H1 (cell line): ENCODE data around the gene PRRG1. TPM values are rescaled to one million over a fixed set of nuclear protein-coding genes. Genes with fewer than 3 reads are reported as not detected.
"Not testable (repeated sequence)": the region's sequence is repeated elsewhere in the genome, so short reads cannot be mapped to it uniquely, and the experiment has no call there.

Source experiments
- CTCF ChIA-PET: fragments of 300-600 bp; sonication (Branson Sonifier 250); formaldehyde crosslinking; loops from one replicate; lab custom pipeline; 2021; ENCODE audit not compliant: partially characterized antibody; lab: Charles Lee
- POLR2A ChIA-PET: fragments of 300-600 bp; sonication (Branson Sonifier 250); formaldehyde crosslinking; loops from one replicate; lab custom pipeline; 2021; ENCODE audit warnings: inconsistent platforms; ENCODE audit not compliant: partially characterized antibody; lab: Charles Lee
- DNase-seq, 2 experiments: peaks; one replicate each; pipeline versions ENCODE4 v3.0.0 to v3.0.0-alpha.2; 2010 to 2022; ENCODE audit warnings: low spot score in 2 of 2, low read depth in 1 of 2, mixed read lengths in 1 of 2
- FAIRE-seq: peaks from 2 replicates; lab custom pipeline; 2011; peaks lifted over from hg19 to GRCh38; lab: Jason Lieb, UNC
- H2AFZ ChIP-seq: 2 replicates; pipeline ENCODE4 v1.8.1; 2012; ENCODE audit warnings: low read length, inconsistent platforms
- H2AK5ac ChIP-seq: 2 replicates; pipeline ENCODE4 v1.6.1; 2013; ENCODE audit warnings: low read depth, low read length
- H2BK120ac ChIP-seq: replicated peaks from 2 replicates; pipeline ENCODE3; 2013; ENCODE audit warnings: low read depth, low read length, inconsistent platforms
- H2BK12ac ChIP-seq: 2 replicates; pipeline ENCODE4 v1.6.1; 2013; ENCODE audit warnings: low read depth, low read length
- H2BK15ac ChIP-seq: 2 replicates; pipeline ENCODE4 v1.6.1; 2013; ENCODE audit warnings: low read length
- H2BK20ac ChIP-seq: 2 replicates; pipeline ENCODE4 v1.6.1; 2013; ENCODE audit warnings: low read length
- H2BK5ac ChIP-seq: 2 replicates; pipeline ENCODE4 v1.6.1; 2013; ENCODE audit warnings: low read depth, low read length
- H3K14ac ChIP-seq: 2 replicates; pipeline ENCODE4 v1.6.1; 2013; ENCODE audit warnings: inconsistent platforms; ENCODE audit not compliant: insufficient read length
- H3K18ac ChIP-seq: 2 replicates; pipeline ENCODE4 v1.6.1; 2013; ENCODE audit warnings: low read length; ENCODE audit errors: extremely low read depth
- H3K23ac ChIP-seq: 2 replicates; pipeline ENCODE4 v1.6.1; 2013; ENCODE audit warnings: inconsistent platforms; ENCODE audit not compliant: insufficient read length
- H3K23me2 ChIP-seq: 2 replicates; pipeline ENCODE4 v1.6.1; 2013; ENCODE audit warnings: low read depth, low read length
- H3K27ac ChIP-seq: 2 replicates; pipeline ENCODE4 v1.6.1; 2011; ENCODE audit warnings: low read depth, low read length, inconsistent platforms
- H3K27me3 ChIP-seq, 4 experiments: replicated peaks in 1 of 4; 1 replicate in 1 of 4; 2 replicates in 3 of 4; pipeline versions ENCODE4 v1.6.1 to v1.8.1; 2011 to 2013; ENCODE audit warnings: low read length in 3 of 4, mild to moderate bottlenecking in 3 of 4, inconsistent platforms in 2 of 4, mixed read lengths in 2 of 4, moderate library complexity in 1 of 4; ENCODE audit not compliant: control insufficient read depth in 3 of 4, insufficient read depth in 3 of 4; ENCODE audit errors: extremely low read depth in 1 of 4
- H3K36me3 ChIP-seq, 4 experiments: 2 replicates each; pipeline versions ENCODE4 v1.6.1 to v1.8.1; 2011 to 2013; ENCODE audit warnings: mild to moderate bottlenecking in 4 of 4, low read length in 3 of 4, moderate library complexity in 2 of 4, control low read depth in 1 of 4, inconsistent platforms in 1 of 4; ENCODE audit not compliant: insufficient read depth in 4 of 4, control insufficient read depth in 2 of 4
- H3K4ac ChIP-seq: replicated peaks from 2 replicates; pipeline ENCODE3; 2013; ENCODE audit warnings: low read length, low read depth, mixed read lengths, inconsistent platforms; ENCODE audit not compliant: insufficient read length
- H3K4me1 ChIP-seq, 4 experiments: replicated peaks in 1 of 4; 1 replicate in 1 of 4; 2 replicates in 3 of 4; pipeline versions ENCODE4 v1.6.1 to v1.8.1; 2011 to 2013; ENCODE audit warnings: low read length in 3 of 4, inconsistent platforms in 2 of 4, mixed read lengths in 1 of 4; ENCODE audit not compliant: insufficient read depth in 4 of 4, control insufficient read depth in 3 of 4
- H3K4me2 ChIP-seq, 2 experiments: 2 replicates each; pipeline versions ENCODE4 v1.6.1 to v1.8.1; 2011 to 2013; ENCODE audit warnings: low read depth in 2 of 2, low read length in 2 of 2, control low read depth in 1 of 2, inconsistent platforms in 1 of 2, mild to moderate bottlenecking in 1 of 2; ENCODE audit not compliant: insufficient read depth in 1 of 2
- H3K4me3 ChIP-seq, 4 experiments: fragments of 200-600, 300-600 bp in 1 of 4; sonication (generic), shearing (Covaris generic), sonication (Bioruptor Twin) in 1 of 4; 2 replicates each; pipeline versions ENCODE4 v1.5.1 to v1.8.1; 2011 to 2016; ENCODE audit warnings: low read length in 4 of 4, low read depth in 3 of 4, control low read depth in 2 of 4, inconsistent platforms in 2 of 4, mild to moderate bottlenecking in 2 of 4, mixed read lengths in 1 of 4, moderate library complexity in 1 of 4; ENCODE audit not compliant: insufficient read depth in 2 of 4; ENCODE audit errors: extremely low read depth in 1 of 4
- H3K56ac ChIP-seq: replicated peaks from 2 replicates; pipeline ENCODE3; 2013; ENCODE audit warnings: low read depth, mild to moderate bottlenecking, mixed read lengths, low read length, inconsistent platforms; ENCODE audit not compliant: insufficient read length
- H3K79me1 ChIP-seq: 2 replicates; pipeline ENCODE4 v1.6.1; 2013; ENCODE audit warnings: low read depth, low read length, control low read depth
- H3K79me2 ChIP-seq, 2 experiments: 2 replicates each; pipeline versions ENCODE4 v1.6.1 to v1.8.1; 2012 to 2013; ENCODE audit warnings: low read length in 2 of 2, mild to moderate bottlenecking in 2 of 2, inconsistent platforms in 1 of 2; ENCODE audit not compliant: insufficient read depth in 2 of 2, control insufficient read depth in 1 of 2
- H3K9ac ChIP-seq, 4 experiments: replicated peaks in 1 of 4; 1 replicate in 1 of 4; 2 replicates in 3 of 4; pipeline versions ENCODE4 v1.6.1 to v1.8.1; 2011 to 2013; ENCODE audit warnings: low read depth in 3 of 4, low read length in 3 of 4, control low read depth in 2 of 4, mild to moderate bottlenecking in 2 of 4, moderate library complexity in 2 of 4, inconsistent platforms in 1 of 4; ENCODE audit errors: extremely low read depth in 1 of 4
- H3K9me3 ChIP-seq, 2 experiments: 2 replicates each; pipeline versions ENCODE4 v1.6.1 to v1.8.1; 2012 to 2013; ENCODE audit warnings: mild to moderate bottlenecking in 2 of 2, moderate library complexity in 2 of 2, control low read depth in 1 of 2, inconsistent platforms in 1 of 2, low read depth in 1 of 2, low read length in 1 of 2, mixed read lengths in 1 of 2; ENCODE audit not compliant: insufficient read depth in 2 of 2
- H4K20me1 ChIP-seq, 2 experiments: replicated peaks in 1 of 2; 2 replicates each; pipeline versions ENCODE3 to v1.8.1; 2011 to 2013; ENCODE audit warnings: inconsistent platforms in 2 of 2, low read length in 2 of 2, mild to moderate bottlenecking in 1 of 2; ENCODE audit not compliant: insufficient read depth in 2 of 2, control insufficient read depth in 1 of 2
- H4K5ac ChIP-seq: 2 replicates; pipeline ENCODE4 v1.6.1; 2013; ENCODE audit warnings: low read length, low read depth, mixed read lengths, inconsistent platforms; ENCODE audit not compliant: insufficient read length
- H4K8ac ChIP-seq: 2 replicates; pipeline ENCODE4 v1.8.0; 2013; ENCODE audit warnings: mild to moderate bottlenecking, moderate library complexity, low read length, inconsistent platforms; ENCODE audit not compliant: insufficient read depth; ENCODE audit errors: extremely low read depth
- H4K91ac ChIP-seq: replicated peaks from 2 replicates; pipeline ENCODE3; 2013; ENCODE audit warnings: low read length, mixed read lengths, inconsistent platforms; ENCODE audit not compliant: insufficient read length
- WGBS, 2 experiments: shearing (Covaris generic) in 1 of 2; methylation state at CpG; one replicate each; pipeline versions ENCODE4 v1.1.6 to v1.1.7; 2013 to 2015; ENCODE audit warnings: low lambda C conversion rate in 2 of 2, mixed read lengths in 2 of 2, inconsistent platforms in 1 of 2, low coverage in 1 of 2, missing lambda C conversion rate in 1 of 2; ENCODE audit not compliant: insufficient replicate concordance in 2 of 2, insufficient coverage in 1 of 2, insufficient read length in 1 of 2; ENCODE audit errors: extremely low coverage in 1 of 2, missing lambda C conversion rate in 1 of 2; 5-methylcytosine and 5-hydroxymethylcytosine counted together
- polyA plus RNA-seq, 7 experiments: library from polyadenylated mRNA; depleted of rRNA in 3 of 7; stranded (reverse) in 5 of 7; unstranded in 2 of 7; fragments of >200 nt in 5 of 7; fragments of 200-250 nt in 2 of 7; gene quantifications; 1 replicate in 5 of 7; 2 replicates in 1 of 7; 4 replicates in 1 of 7; pipeline versions ENCODE4 v1.2.1 to v1.2.3, GENCODE V29; 2011 to 2013; ENCODE audit warnings: missing spikeins in 2 of 7, mixed read lengths in 2 of 7
- total RNA-seq: library from RNA; stranded (reverse); fragmentation: NEBNext Ultra II Directional; extraction: Animal tissue kit (Norgen Biotek cat#: 25700); gene quantifications from 2 replicates; pipeline ENCODE4 v1.2.1, GENCODE V29; 2021

The PRRG1 gene
- total and polyA plus RNA-seq, 2 of the 8 experiments (the other 6 are each of a cell fraction or from before 2014, with no cell fraction given) = 10.2 to 10.5 TPM

DNA sequence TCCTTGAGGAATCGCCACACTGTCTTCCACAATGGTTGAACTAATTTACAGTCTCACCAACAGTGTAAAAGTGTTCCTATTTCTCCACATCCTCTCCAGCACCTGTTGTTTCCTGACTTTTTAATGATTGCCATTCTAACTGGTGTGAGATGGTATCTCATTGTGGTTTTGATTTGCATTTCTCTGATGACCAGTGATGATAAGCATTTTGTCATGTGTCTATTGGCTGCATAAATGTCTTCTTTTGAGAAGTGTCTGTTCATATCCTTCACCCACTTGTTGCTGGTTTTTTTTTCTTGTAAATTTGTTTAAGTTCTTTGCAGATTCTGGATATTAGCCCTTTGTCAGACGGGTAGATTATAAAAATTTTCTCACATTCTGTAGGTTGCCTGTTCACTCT lies 43.9 kb upstream of the PRRG1 start:
- H3K9me3 ChIP-seq, H2AFZ ChIP-seq, H2BK20ac ChIP-seq, H4K20me1 ChIP-seq, H3K14ac ChIP-seq, H3K4me1 ChIP-seq, H3K23me2 ChIP-seq, H3K79me2 ChIP-seq, H2BK120ac ChIP-seq, POLR2A ChIA-PET, H3K36me3 ChIP-seq, H4K8ac ChIP-seq, H2AK5ac ChIP-seq, H3K4me3 ChIP-seq, H4K91ac ChIP-seq, H3K23ac ChIP-seq, H3K27me3 ChIP-seq, FAIRE-seq, H3K18ac ChIP-seq, H2BK15ac ChIP-seq, H3K27ac ChIP-seq, H2BK12ac ChIP-seq, H3K79me1 ChIP-seq, H3K56ac ChIP-seq, H3K4me2 ChIP-seq, CTCF ChIA-PET, DNase-seq, H3K9ac ChIP-seq, H3K4ac ChIP-seq, H2BK5ac ChIP-seq, H4K5ac ChIP-seq: not testable (repeated sequence)
- 78% methylated on average over 1 of the region's 2 CpGs; no CpG with 5 or more reads in 1 of the 2 experiments for WGBS, 2 experiments
